PC-3 (cell line): ENCODE measurements around the gene DENND5B.

Source experiments
- EZH2 ChIP-seq: fragments of 300-600 bp; sonication (generic); IDR thresholded peaks from one replicate; pipeline ENCODE4 v1.6.1; 2017; ENCODE audit warnings: antibody characterized with exemption, mild to moderate bottlenecking, low read length; ENCODE audit not compliant: unreplicated experiment
- TF ChIP-seq, protein P1 (sequence below): fragments of 300-600 bp; sonication (generic); conservative IDR thresholded peaks from 2 replicates; pipeline ENCODE4 v1.5.1; 2017; ENCODE audit warnings: antibody characterized with exemption, low read depth, mild to moderate bottlenecking, low read length

DNA sequence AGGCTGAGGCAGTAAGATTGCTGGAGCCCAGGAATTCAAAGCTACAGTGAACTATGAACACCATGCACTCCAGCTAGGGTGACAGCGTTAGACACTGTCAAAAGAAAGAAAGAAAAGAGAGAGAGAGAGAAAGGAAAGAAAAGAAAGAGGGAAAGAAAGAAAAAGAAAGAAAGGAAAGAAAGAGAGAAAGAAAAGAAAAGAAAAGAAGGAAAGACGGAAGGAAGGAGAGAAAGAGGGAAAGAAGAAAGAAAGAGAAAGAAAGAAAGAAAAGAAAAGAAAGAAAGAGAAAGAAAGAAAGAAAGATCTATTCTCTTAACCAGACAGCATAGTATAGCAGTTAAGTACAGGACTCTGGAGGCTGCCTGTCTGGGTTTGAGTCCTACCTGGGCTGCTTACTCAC is 21.9 kb upstream of the DENND5B start:
- TF ChIP-seq EZH2: no peak
- TF ChIP-seq, protein P1, sequence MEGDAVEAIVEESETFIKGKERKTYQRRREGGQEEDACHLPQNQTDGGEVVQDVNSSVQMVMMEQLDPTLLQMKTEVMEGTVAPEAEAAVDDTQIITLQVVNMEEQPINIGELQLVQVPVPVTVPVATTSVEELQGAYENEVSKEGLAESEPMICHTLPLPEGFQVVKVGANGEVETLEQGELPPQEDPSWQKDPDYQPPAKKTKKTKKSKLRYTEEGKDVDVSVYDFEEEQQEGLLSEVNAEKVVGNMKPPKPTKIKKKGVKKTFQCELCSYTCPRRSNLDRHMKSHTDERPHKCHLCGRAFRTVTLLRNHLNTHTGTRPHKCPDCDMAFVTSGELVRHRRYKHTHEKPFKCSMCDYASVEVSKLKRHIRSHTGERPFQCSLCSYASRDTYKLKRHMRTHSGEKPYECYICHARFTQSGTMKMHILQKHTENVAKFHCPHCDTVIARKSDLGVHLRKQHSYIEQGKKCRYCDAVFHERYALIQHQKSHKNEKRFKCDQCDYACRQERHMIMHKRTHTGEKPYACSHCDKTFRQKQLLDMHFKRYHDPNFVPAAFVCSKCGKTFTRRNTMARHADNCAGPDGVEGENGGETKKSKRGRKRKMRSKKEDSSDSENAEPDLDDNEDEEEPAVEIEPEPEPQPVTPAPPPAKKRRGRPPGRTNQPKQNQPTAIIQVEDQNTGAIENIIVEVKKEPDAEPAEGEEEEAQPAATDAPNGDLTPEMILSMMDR: no peak
